Activated CD8-positive, alpha-beta memory T cell treated with anti-CD3 and anti-CD28 coated beads, Interleukin-2, amount 50 U/mL, for 24 hours (primary cell): ENCODE data around the gene C6orf89.
"Not testable (repeated sequence)": the region's sequence is repeated elsewhere in the genome, so short reads cannot be mapped to it uniquely, and the experiment has no call there.

ENCODE experiments used
- DNase-seq: peaks from one replicate; pipeline ENCODE4 v3.0.0-alpha.2; 2020; ENCODE audit errors: extremely low read depth

C6orf89 gene

GRCh38 chr6:36924131-36924530 is 38.4 kb downstream of the C6orf89 start:
- no peak for DNase-seq

DNA sequence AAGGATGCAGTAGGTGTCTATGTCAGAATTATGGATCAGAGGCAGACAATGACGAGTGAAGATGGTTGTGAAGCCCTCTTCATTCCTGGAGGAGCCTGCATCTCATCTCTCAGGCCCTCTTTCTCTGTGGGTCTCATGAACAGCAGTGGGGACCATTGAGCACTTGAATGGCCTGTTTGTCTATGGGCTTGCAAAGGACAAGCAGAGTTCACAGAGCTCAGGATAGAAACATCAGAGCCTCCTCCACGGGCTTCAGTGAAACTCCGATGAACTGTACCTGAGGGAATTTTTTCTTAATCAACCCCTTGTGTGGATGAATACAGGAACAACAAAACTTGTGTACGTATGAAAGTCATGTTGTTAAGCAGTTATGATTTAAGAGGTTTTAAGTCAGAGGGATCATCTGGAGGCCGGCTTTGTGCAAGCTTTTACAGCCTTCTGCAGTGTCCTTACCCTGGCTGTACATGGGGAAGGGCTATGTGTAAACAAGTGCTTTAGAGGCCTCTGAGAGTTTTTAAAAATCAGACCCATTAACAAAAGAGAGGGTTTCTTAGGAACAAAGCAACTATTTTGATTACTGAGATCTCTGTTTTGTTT is 39.1 kb downstream of the C6orf89 start:
- DNase-seq: no peak

DNA sequence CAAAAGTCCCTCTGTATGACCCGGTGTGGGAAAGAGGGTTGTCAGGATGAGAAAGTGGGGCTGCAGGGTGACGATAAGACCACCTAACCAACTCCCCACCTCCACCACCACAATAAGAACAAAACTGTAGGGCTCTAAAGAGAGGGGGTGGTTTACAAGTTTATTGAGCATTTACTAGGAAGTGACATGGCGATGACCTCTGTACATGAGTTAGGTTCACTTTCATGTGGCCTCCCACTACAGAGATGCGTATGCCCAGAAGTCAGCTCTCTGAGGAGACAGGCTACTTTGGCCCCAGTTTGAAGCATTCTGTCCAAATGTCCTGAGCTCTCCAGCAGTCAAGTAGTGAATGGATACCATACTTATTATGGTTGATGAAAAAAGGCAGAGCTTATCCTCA is 40.1 kb downstream of the C6orf89 start:
- DNase-seq: no peak

GRCh38 chr6:36926708-36927513 is 41.2 kb downstream of the C6orf89 start:
- no peak for DNase-seq

GRCh38 chr6:36927691-36928546 is 42.2 kb downstream of the C6orf89 start:
- no peak for DNase-seq

GRCh38 chr6:36928547-36928918 is 42.8 kb downstream of the C6orf89 start:
- DNase-seq: no peak

- no peak for DNase-seq
Measured at GRCh38 chr6:36929152-36929551, 43.4 kb downstream of the C6orf89 start.

- DNase-seq: no peak
Measured at GRCh38 chr6:36929607-36930006, 43.9 kb downstream of the C6orf89 start.

DNA sequence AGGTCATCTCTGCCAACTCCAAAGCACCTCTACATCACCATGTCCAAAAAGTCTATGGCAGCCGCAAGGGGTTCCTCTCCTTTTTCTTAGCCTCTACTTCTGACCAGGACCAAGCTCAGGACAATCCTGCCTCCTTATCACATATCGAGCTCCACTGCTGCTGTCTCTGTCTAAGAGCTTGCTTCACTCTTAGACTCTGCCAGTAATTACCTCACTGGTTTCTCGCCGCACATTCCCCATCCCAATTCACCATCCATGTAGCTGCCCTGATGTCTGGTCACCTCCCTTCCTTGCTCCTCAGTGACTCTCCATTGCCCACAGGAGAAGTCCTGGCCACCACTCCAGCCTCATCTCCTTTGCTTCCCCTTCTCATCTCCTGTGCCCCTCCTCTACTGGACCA is 44.7 kb downstream of the C6orf89 start:
- no peak for DNase-seq

GRCh38 chr6:36933102-36933501 is 47.4 kb downstream of the C6orf89 start:
- no peak for DNase-seq

- DNase-seq: no peak
Measured at GRCh38 chr6:36933519-36933918, 47.8 kb downstream of the C6orf89 start.

DNA sequence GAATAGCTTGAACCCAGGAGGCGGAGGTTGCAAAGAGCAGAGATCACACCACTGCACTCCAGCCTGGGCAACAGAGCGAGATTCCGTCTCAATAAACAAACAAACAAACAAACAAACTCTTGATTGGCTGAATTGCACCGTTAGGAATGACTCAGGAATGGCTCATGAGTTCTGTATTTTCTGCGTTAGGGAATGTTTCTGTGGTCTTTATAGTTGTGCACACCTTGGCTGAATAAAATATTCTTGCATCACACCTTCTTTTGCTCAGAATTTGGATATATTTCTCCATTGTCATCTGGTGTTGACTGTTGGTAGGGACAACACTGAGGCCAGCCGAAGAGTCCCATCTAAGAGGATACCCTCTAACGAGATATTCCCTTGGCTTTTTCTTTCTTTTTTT is 49.1 kb downstream of the C6orf89 start:
- no peak for DNase-seq

DNA sequence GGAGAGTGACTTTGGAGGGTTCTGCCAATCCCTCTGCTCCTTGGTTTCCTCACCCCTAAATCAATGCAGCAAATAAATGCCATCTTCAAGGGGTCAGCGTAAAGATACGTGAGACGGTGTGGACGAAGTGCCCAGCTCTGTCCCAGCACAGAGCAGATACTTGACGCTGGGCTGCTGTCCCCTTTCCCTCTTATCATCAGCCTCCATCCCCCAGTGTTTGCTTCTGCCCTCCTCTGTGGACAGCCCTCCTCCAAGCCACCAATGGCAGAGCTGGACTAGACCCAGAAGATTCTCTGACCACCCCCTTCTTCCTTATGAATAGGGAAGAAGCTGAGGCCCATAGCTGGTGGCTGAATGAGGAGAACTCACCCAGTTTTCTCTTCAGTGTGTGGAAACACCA is 51.1 kb downstream of the C6orf89 start:
- no peak for DNase-seq

DNA sequence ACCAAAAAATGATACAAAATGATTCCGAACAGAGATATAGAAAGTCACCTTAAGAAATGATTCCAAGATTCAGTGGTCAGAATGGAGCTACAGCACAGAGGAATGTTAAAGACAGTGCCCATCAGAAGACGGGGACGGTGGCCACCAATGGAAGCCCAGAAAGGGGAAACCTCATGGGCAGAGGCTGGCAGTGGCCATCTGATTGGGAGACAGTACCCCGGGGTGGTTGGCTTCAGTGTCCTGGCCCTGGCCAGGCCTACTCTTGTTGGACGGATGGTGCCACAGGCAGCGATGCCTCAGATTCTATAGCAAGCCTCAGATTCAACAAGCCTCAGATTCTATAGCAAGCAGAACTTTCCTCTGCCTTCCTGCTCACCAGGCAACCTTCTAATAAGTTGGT is 52.1 kb downstream of the C6orf89 start:
- no peak for DNase-seq

DNA sequence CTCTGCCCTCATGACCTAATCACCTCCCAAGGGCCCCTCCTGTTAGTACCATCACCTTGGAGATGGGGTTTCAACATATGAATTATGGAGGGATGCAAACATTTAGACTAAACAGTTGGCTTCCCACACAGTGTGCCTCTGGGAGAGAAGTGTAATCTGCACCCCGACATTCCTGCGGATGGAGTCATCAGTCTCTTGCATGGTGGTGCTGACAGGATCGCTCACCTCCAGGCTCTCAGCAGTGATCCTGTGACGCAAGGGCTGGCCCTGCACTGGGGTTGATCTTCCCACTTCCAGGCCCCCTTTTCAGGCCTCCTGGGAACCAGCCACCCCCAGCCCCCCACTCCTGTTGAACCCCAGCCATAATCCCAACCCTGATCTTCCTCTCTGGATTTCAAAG is 52.8 kb downstream of the C6orf89 start:
- DNase-seq: no peak

- DNase-seq: not testable (repeated sequence)
Measured at GRCh38 chr6:36939005-36939404, 53.3 kb downstream of the C6orf89 start.

GRCh38 chr6:36940027-36940426 is 54.3 kb downstream of the C6orf89 start:
- no peak for DNase-seq

GRCh38 chr6:36941561-36941960 is 55.8 kb downstream of the C6orf89 start:
- DNase-seq: not testable (repeated sequence)

DNA sequence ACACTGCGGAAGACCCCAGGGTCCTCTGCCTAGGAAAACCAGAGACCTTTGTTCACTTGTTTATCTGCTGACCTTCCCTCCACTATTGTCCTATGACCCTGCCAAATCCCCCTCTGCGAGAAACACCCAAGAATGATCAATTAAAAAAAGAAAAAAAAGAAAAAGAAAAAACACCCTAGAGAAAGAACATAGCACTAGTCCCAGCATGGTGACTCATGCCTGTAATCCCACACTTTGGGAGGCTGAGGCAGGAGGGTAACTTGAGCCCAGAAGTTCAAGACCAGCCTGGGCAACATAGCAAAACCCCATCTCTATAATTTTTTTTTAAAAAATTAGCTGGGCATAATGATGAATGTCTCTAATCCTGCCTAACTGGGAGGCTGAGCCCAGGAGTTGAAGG is 56.6 kb downstream of the C6orf89 start:
- not testable (repeated sequence) for DNase-seq

DNA sequence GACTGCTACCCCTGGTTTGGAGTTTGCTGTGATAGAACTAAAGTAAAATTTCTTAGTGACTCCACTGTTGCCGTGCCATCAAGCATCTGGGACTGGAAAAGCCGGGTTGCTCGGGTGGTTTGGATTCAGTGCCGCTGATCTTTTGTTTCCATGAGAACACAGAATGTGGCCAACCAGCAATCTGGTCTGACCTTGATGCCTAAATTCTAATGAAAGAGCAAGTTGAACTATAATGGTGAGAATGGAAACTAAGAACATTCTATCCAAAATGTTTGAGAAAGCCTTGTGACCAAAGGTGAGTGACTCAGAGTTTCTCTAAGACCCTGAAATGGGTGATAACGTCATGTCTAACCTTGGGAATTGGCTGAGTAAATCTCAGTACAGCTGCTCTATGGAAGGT is 58.9 kb downstream of the C6orf89 start:
- DNase-seq: no peak

DNA sequence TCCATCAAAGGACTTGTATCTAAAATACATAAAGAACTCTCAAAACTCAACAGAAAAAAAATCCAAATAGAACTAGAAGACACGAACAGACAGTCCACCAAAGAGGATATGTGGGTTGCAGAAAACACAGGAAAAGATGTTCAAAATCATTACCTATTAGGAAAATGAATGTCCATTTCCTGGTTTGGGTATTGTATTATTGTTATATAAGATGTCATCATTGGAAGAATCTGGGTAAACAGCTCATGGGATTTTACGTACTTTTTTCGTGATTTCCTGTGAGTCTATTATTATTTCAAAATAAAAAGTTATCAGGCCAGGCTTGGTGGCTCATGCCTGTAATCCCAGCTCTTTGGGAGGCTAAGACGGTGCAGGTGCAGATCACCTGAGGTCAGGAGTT is 59.5 kb downstream of the C6orf89 start:
- no peak for DNase-seq

DNA sequence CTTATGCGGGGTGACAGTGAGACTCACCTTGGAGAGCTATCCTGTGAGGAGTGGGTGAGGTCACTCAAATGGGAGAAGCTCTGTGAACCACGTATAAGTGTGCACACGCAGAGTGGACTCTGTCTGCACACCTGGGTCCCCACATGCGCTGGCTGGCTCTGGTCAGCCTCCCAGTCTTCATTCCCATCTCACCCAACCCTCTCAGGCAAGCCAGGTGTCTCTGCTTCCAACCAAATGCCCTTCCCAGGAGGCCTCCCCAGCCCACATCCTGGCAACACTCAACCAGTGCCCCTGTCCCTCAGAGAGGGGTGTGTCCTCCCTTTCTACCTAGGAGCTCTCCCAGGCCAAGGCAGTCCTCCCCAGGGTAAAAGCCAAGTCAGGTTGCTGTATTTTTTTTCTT is 60.8 kb downstream of the C6orf89 start:
- no peak for DNase-seq
